ENCODE measurements around the gene ATP7B. TPM values are rescaled to one million over a fixed set of nuclear protein-coding genes. Genes with fewer than 3 reads are reported as not detected.

Gene ATP7B
- total RNA-seq, 4 donors from 2014 or later: 17.6 to 32.9 (median 22.6) TPM

GRCh38 chr13:52016296-52016695 is 5.0 kb upstream of the ATP7B start:
- Histone ChIP-seq H3K4me1 (peaks cover 0 to 24% (median 14%) of the 10 kb centered on the region in 4 donors), H3K9me3 (no peaks in the 10 kb centered on the region), H3K27me3 (no peaks in the 10 kb centered on the region), H3K27ac (no peak overlapping the region), H3K36me3 (peaks cover 0 to 11% (median 0%) of the 10 kb centered on the region in 4 donors), H3K4me3 (no peak overlapping the region)
- DNase-seq: no peak
- in situ Hi-C loops (cut with MboI; ENCODE audit: low pct_ligation_motif_present in 1 of 4, low pct_unique_long_range_greater_than_20kb in 1 of 4, low sequenced_read_pairs in 3 of 4): loop anchor here in 1 of 4 donors (25.0 kb wide), 1 partner anchor 446 kb away; the partner anchor contains the start of genes CKAP2 and VPS36
- intact Hi-C loops (cut with DNase I; ENCODE audit: low total_unique reads): no loop called here
- 91 to 100% methylated on average over 2 to 3 of the region's 3 CpGs for WGBS, 2 donors (ENCODE audit: low coverage in 1 of 2)
- TF ChIP-seq CTCF (IDR thresholded peaks at IDR 0.05) (no peak), EP300 (IDR thresholded peaks at IDR 0.05; ENCODE audit: low read depth) (no peak), POLR2A (IDR thresholded peaks at IDR 0.05) (no peak), POLR2AphosphoS5 (IDR thresholded peaks at IDR 0.05) (no peak)

- Histone ChIP-seq H3K27me3 (no peaks in the 10 kb centered on the region), H3K4me1 (peaks cover 3 to 30% (median 22%) of the 10 kb centered on the region in 4 donors), H3K9me3 (no peaks in the 10 kb centered on the region), H3K36me3 (no peaks in the 10 kb centered on the region), H3K4me3 (peak overlapping the region; percentile 62 to 86 (median 74)), H3K27ac (peak overlapping the region; percentile 76 to 91 (median 84))
- TF ChIP-seq POLR2A (IDR thresholded peaks at IDR 0.05) (no peak), CTCF (IDR thresholded peaks at IDR 0.05) (no peak), POLR2AphosphoS5 (IDR thresholded peaks at IDR 0.05) (no peak), EP300 (IDR thresholded peaks at IDR 0.05; ENCODE audit: low read depth) (no peak)
- DNase-seq: no peak
- intact Hi-C loops (cut with DNase I; ENCODE audit: low total_unique reads) (no loop called here), in situ Hi-C loops (cut with MboI; ENCODE audit: low pct_ligation_motif_present in 1 of 4, low pct_unique_long_range_greater_than_20kb in 1 of 4, low sequenced_read_pairs in 3 of 4) (loop anchor here in 1 of 4 donors (25.0 kb wide), 1 partner anchor 450 kb away; the partner anchor contains the start of genes CKAP2 and VPS36)
- WGBS, 2 donors (ENCODE audit: low coverage in 1 of 2): 0% methylated on average over 5 to 8 of the region's 8 CpGs
Measured at GRCh38 chr13:52012512-52012836, 1.2 kb upstream of the ATP7B start.

GRCh38 chr13:52011632-52012511 is 622 bp upstream of the ATP7B start, which contains the start of gene ALG11:
ALG11 (plus strand) TSS chr13:52012398; CDS start chr13:52012419, 21 bp downstream.
- Histone ChIP-seq H3K4me3 (peak within 1 kb of the TSS; percentile 62 to 86 (median 74)), H3K4me1 (peaks cover 3 to 30% (median 22%) of the 10 kb centered on the region in 4 donors), H3K27me3 (no peaks in the 10 kb centered on the region), H3K27ac (peak within 1 kb of the TSS; percentile 82 to 91 (median 86)), H3K9me3 (no peaks in the 10 kb centered on the region), H3K36me3 (no peaks in the 10 kb centered on the region)
- intact Hi-C loops (cut with DNase I; ENCODE audit: low total_unique reads): no loop called here
- in situ Hi-C loops (cut with MboI; ENCODE audit: low pct_ligation_motif_present in 1 of 4, low pct_unique_long_range_greater_than_20kb in 1 of 4, low sequenced_read_pairs in 3 of 4): loop anchor here in 1 of 4 donors (25.0 kb wide), 1 partner anchor 450 kb away; the partner anchor contains the start of genes CKAP2 and VPS36
- WGBS, 2 donors (ENCODE audit: low coverage in 1 of 2): 2% methylated on average over 42 of the region's 82 CpGs; no CpG with 5 or more reads in 1 of the 2 donors
- TF ChIP-seq POLR2AphosphoS5 (IDR thresholded peaks at IDR 0.05) (peak; percentile 7 to 76 (median 71)), EP300 (IDR thresholded peaks at IDR 0.05; ENCODE audit: low read depth) (no peak), POLR2A (IDR thresholded peaks at IDR 0.05) (peak; percentile 58), CTCF (IDR thresholded peaks at IDR 0.05) (peak in 1 of 5 experiments; percentile 14)
- peak; percentile 100 for DNase-seq

GRCh38 chr13:52009946-52010345 is 1.3 kb downstream of the ATP7B start:
- no peaks in the 10 kb centered on the region for H3K36me3 ChIP-seq
- no peak overlapping the region for H3K27ac ChIP-seq
- TF ChIP-seq POLR2AphosphoS5 (IDR thresholded peaks at IDR 0.05): no peak
- no peak for TF ChIP-seq EP300 (IDR thresholded peaks at IDR 0.05; ENCODE audit: low read depth)
- TF ChIP-seq CTCF (IDR thresholded peaks at IDR 0.05): no peak
- TF ChIP-seq POLR2A (IDR thresholded peaks at IDR 0.05): no peak
- no peaks in the 10 kb centered on the region for H3K27me3 ChIP-seq
- no peak for DNase-seq
- in situ Hi-C loops (cut with MboI; ENCODE audit: low pct_ligation_motif_present in 1 of 4, low pct_unique_long_range_greater_than_20kb in 1 of 4, low sequenced_read_pairs in 3 of 4) (loop anchor here in 2 of 4 donors (10.0 to 25.0 kb wide), 4 partner anchors 115 to 452 kb away; partner anchors contain the start of genes CKAP2 (in 1 of the 2), NEK5 (in 1 of the 2) and VPS36 (in 1 of the 2)), intact Hi-C loops (cut with DNase I; ENCODE audit: low total_unique reads) (loop anchor here (10.0 kb wide), 1 partner anchor 115 kb away; the partner anchor contains the start of gene NEK5)
- WGBS, 2 donors (ENCODE audit: low coverage in 1 of 2): 58 to 70% methylated on average over 6 of the region's 6 CpGs
- no peak overlapping the region for H3K4me3 ChIP-seq
- peaks cover 3 to 33% (median 25%) of the 10 kb centered on the region in 4 donors for H3K4me1 ChIP-seq
- no peaks in the 10 kb centered on the region for H3K9me3 ChIP-seq

All from transverse colon (tissue), 4 donors.